Retinal pigment epithelial cell (primary cell): Measurements from ENCODE around the gene DDX42.

Source experiments
- DNase-seq: peaks from one replicate; pipeline ENCODE4 v3.0.0-alpha.2; 2010; ENCODE audit warnings: low read depth
- H3K4me3 ChIP-seq: 2 replicates; pipeline ENCODE4 v1.5.1; 2011; ENCODE audit warnings: mild to moderate bottlenecking, low read length, control low read depth, moderate library complexity
- TF ChIP-seq, protein P1 (sequence below): conservative IDR thresholded peaks from 2 replicates; pipeline ENCODE4 v1.5.1; 2011; ENCODE audit warnings: low read depth, low read length, control low read depth, inconsistent platforms

The DDX42 gene

DNA sequence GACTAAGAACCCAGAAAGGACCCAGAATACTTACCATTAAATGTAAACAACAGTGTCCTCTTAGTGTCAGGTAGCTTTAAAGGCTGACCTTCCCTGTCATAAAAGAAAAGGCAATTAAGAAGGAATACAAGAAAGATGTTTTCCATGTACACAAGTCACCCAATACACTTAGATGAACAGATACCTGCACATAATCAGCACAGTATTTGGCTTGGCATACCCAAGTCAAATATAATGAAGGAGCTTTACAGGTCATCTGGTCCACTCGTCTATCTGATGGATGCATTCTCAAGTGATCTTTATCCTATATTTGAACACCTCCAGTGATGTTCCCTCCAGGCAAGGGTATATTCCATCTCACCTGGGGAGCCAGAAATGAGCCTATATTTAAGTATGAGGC is 21.3 kb upstream of the DDX42 start:
- H3K4me3 ChIP-seq = no peak overlapping the region
- TF ChIP-seq, protein P1, sequence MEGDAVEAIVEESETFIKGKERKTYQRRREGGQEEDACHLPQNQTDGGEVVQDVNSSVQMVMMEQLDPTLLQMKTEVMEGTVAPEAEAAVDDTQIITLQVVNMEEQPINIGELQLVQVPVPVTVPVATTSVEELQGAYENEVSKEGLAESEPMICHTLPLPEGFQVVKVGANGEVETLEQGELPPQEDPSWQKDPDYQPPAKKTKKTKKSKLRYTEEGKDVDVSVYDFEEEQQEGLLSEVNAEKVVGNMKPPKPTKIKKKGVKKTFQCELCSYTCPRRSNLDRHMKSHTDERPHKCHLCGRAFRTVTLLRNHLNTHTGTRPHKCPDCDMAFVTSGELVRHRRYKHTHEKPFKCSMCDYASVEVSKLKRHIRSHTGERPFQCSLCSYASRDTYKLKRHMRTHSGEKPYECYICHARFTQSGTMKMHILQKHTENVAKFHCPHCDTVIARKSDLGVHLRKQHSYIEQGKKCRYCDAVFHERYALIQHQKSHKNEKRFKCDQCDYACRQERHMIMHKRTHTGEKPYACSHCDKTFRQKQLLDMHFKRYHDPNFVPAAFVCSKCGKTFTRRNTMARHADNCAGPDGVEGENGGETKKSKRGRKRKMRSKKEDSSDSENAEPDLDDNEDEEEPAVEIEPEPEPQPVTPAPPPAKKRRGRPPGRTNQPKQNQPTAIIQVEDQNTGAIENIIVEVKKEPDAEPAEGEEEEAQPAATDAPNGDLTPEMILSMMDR = no peak

GRCh38 chr17:63753215-63753614 is 20.8 kb upstream of the DDX42 start:
- TF ChIP-seq, protein P1 = no peak
- no peak overlapping the region for H3K4me3 ChIP-seq
- no peak for DNase-seq

More for the DNA sequence above, 21.3 kb upstream of the DDX42 start:
- no peak for DNase-seq

DNA sequence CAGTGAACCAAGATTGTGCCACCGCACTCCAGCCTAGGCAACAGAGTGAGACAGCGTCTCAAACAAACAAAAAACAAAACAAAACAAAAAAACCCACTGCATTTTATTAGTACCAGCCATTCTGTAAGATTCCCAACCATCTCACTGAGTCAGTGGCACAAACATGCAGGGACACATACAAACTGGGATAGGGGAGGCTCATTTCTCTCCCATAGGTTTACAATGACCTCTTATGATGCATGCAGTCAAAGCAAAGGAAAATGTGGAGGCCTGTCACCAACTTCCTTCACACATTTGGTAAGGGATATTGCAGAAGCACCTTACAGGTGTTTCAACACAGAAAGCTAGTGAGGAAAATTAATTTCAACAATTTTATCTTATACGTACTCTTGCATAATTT is 19.9 kb upstream of the DDX42 start:
- H3K4me3 ChIP-seq = no peak overlapping the region
- TF ChIP-seq, protein P1 = no peak
- no peak for DNase-seq

- DNase-seq = no peak
- no peak overlapping the region for H3K4me3 ChIP-seq
- TF ChIP-seq, protein P1 = no peak
Measured at GRCh38 chr17:63758428-63758827, 15.5 kb upstream of the DDX42 start.

DNA sequence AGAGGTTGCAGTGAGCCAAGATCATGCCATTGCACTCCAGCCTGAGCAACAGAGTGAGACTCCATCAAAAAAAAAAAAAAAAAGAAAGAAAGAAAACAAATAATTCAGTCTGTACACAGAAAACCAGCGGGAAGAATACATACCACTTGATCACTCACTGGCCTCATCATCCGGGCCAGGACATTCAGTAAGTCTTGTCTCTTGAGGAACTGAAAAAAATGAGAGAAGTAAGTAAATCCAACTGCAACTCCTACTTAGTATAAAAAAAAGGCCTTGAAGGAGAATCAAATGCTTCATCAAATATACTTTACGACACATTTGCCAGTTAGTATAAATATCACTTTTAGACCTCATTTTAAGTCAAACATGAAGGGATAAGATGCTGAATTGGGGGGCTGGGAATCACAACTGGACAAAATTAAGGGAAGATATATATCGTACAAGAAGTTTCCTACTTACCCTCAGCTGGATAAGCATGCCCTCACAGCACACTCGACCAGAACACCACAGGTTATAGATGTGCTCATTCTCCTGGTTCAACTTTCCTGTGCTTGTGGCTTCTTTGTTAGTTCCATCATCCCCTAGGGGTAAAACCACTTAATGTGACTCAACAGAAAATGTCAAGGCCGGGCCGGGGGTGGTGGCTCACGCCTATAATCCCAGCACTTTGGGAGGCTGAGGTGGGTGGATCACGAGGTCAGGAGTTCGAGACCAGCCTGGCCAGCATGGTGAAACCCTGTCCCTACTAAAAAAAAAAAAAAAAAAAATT is 13.0 kb upstream of the DDX42 start:
- DNase-seq = no peak
- TF ChIP-seq, protein P1 = no peak
- no peak overlapping the region for H3K4me3 ChIP-seq

GRCh38 chr17:63762161-63763078 is 11.6 kb upstream of the DDX42 start:
- TF ChIP-seq, protein P1 = no peak
- H3K4me3 ChIP-seq = no peak overlapping the region
- no peak for DNase-seq
